WI38 (cell line): ENCODE data around the gene LPIN1.
"Not testable (repeated sequence)": the region's sequence is repeated elsewhere in the genome, so short reads cannot be mapped to it uniquely, and the experiment has no call there.

Experiments used
- H3K4me3 ChIP-seq: 2 replicates; pipeline ENCODE4 v1.5.1; 2011; ENCODE audit warnings: low read depth, mild to moderate bottlenecking, control low read depth, low read length
- TF ChIP-seq, protein P1 (sequence below): IDR thresholded peaks from 2 replicates; pipeline ENCODE4 v1.5.1; 2012; ENCODE audit warnings: low read depth, mild to moderate bottlenecking, control low read depth, low read length

The LPIN1 gene

DNA sequence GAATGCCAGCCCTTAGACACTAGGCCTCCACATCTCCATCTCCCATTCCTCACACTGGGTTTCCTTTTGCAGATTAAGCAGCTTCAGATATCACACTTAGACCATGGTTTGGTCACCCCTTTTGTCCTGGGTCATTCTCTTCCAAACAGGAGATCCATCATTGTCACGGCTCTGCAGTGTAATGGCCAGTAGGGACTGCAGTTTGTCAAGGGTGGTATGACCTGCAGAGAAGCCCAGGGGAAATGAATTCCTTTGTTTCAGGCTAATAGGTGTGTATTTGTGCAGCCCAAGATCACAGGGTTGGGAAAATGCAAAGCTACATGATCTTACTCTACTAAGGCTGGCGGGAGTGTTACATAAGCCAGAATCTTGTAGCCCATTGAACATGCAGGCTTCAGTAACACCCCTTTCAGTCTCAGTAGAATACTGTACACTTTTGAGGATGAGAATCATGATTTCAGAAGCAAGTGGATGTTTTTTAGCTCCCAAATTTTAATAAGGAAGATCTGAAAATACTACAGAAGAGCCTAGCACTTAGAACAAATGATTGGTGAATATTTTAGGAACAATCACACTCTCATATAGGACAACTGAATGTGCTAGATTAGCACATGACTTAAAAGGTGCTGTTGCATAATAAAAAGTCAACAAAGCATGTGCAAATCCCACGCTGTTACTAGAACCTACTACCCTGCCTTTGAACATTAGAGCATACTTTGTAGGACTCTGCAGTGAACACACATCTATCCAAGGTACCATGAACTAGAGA is 24.0 kb upstream of the LPIN1 start:
- TF ChIP-seq, protein P1, sequence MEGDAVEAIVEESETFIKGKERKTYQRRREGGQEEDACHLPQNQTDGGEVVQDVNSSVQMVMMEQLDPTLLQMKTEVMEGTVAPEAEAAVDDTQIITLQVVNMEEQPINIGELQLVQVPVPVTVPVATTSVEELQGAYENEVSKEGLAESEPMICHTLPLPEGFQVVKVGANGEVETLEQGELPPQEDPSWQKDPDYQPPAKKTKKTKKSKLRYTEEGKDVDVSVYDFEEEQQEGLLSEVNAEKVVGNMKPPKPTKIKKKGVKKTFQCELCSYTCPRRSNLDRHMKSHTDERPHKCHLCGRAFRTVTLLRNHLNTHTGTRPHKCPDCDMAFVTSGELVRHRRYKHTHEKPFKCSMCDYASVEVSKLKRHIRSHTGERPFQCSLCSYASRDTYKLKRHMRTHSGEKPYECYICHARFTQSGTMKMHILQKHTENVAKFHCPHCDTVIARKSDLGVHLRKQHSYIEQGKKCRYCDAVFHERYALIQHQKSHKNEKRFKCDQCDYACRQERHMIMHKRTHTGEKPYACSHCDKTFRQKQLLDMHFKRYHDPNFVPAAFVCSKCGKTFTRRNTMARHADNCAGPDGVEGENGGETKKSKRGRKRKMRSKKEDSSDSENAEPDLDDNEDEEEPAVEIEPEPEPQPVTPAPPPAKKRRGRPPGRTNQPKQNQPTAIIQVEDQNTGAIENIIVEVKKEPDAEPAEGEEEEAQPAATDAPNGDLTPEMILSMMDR: no peak
- H3K4me3 ChIP-seq: no peak overlapping the region

DNA sequence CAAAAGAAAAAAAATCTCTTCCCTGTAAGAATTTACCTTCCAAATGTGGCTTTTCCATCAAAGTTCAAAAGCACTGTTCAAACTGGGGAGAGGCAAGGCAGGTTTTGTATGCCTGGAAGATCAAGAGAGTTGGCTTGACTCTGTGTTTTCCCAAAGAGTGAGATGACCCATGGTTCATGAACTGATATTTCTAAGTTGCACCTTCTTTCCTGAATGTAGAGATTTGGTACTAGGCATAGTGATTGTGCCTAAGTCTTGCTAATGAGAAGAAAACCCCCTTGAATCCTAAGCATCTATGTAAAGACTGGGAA is 23.4 kb upstream of the LPIN1 start:
- TF ChIP-seq, protein P1: no peak
- no peak overlapping the region for H3K4me3 ChIP-seq

DNA sequence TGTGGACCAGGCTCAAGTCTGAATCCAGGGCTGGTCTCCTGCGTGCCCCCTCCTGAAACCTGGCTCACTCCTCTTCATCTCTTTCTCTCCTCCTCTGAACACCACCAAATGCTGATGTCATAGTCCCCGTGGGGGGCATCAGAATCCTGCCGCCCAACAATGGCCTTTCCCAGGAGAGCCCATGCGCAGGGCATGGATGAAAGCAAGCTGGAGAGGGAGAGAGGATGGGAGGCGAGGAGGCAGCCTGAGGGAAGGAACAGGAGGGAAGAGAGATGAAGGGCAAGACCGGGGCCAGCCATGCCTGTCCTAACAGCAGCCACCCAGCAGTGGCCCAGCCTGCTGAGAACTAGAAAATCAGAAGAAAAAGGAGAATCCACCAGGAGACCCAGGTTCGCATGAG is 22.3 kb upstream of the LPIN1 start:
- TF ChIP-seq, protein P1: no peak
- H3K4me3 ChIP-seq: no peak overlapping the region

DNA sequence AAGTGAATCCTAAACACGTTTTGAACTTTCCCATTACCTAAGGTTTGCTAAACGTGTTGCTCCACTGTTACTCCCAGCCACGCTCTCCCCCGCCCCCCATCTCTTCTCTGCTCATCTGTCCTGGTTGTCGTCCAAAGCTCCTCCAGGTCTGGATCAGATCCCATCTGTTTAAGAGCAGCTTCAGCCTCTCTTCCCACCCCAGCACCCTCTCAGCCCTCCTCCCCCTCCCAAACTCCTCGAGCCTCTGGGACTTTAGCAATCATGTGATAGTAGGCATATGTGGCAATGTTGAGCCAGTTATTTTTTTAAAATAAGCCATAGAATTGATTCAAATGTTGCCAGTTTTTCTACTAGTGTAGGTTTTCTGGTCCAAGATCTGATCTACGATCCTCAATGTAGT is 20.0 kb upstream of the LPIN1 start:
- TF ChIP-seq, protein P1: no peak

DNA sequence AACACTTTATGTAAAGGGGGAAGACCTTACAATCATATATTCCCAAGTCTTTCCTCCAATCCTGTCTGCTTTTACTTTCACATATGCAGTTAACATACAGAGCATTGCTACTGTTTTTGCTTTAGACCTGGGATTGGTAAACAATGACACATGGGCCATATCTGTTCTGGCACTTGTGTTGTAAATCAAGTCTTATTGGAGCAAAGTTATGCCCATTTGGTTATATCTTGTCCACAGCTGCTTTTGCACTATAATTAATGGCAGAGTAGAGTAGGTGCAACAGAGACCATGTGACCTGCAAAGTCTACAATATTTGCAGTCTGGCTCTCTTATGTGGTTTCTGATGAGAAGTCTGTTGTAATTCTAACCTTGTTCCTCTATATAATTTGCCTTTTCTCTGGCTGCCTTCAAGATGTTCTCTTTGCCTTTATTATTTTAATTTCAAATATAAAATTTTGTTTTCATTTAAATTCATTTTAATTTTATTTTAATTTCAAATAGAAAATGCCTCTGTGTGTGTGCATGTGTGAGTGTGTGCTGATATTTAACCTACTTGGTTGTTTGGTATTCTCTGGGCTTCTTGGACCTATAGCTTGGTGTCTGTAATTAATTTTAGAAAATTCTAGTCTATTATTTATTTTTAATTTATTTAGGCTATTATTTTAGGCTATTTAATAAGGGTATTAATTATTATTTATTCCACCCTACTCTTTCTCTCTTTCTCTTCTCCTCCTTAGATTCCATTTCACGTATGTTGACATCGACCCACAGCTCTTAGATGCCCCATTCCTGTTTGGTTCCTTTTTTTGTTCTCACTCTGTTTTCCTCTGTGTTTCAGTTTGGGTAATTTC is 16.8 kb upstream of the LPIN1 start:
- H3K4me3 ChIP-seq: no peak overlapping the region
- TF ChIP-seq, protein P1: no peak

More for the DNA sequence above, 20.0 kb upstream of the LPIN1 start:
- H3K4me3 ChIP-seq: no peak overlapping the region

DNA sequence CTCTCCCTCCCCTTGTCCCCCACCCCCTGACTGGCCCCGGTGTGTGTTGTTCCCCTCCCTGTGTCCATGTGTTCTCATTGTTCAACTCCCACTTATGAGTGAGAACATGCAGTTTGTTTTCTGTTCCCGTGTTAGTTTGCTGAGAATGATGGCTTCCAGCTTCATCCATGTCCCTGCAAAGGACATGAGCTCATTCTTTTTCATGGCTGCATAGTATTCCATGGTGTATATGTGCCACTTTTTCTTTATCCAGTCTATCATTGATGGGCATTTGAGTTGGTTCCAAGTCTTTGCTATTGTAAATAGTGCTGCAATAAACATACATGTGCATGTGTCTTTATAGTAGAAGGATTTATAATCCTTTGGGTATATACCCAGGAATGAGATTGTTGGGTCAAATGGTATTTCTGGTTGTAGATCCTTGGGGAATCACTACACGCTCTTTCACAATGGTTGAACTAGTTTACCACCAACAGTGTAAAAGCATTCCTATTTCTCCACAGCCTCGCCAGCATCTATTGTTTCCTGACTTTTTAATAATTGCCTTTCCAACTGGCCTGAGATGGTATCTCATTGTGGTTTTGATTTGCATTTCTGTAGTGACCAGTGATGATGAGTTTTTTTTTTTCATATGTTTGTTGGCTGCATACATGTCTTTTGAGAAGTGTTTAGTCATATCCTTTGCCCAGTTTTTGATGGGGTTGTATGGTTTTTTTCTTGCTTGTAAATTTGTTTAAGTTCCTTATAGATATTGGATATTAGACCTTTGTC is 15.0 kb upstream of the LPIN1 start:
- not testable (repeated sequence) for H3K4me3 ChIP-seq

DNA sequence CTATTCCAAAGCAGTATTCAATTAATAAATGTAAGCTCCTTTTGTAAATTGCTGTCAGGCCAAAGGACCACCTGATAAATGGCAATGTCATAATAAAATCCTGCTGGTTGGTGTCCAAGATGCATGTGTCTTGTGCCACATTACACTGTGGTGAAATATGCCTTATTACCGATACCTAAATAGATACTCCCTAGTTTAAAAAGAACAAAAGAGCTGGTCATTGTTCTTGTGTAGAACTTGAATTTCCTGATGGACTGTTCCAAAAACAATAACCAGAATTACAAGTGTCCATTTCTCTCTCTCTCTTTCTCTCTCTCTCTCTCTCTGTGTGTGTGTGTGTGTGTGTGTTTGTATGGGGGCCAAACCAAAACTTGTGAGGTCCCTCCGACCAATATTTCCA is 13.8 kb upstream of the LPIN1 start:
- H3K4me3 ChIP-seq: no peak overlapping the region
- TF ChIP-seq, protein P1: no peak

DNA sequence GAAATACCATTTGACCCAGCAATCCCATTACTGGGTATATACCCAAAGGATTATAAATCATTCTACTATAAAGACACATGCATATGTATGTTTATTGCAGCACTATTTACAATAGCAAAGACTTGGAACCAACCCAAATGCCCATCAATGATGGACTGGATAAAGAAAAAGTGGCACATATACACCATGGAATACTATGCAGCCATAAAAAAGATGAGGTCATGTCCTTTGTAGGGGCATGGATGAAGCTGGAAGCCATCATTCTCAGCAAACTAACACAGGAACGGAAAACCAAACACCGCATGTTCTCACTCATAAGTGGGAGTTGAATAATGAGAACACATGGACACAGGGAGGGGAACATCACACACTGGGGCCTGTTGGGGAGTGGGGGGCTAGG is 8.6 kb upstream of the LPIN1 start:
- H3K4me3 ChIP-seq: not testable (repeated sequence)
